ENCODE data around the gene BACE1-AS. TPM values are rescaled to one million over a fixed set of nuclear protein-coding genes. Genes with fewer than 3 reads are reported as not detected.
A peak's percentile ranks its signal among the peaks of the same experiment; 100 is the strongest.

BACE1-AS gene
- total and polyA plus RNA-seq, 2 of the 8 experiments (the other 6 are each of a cell fraction or from before 2014, with no cell fraction given): 14.9 to 17.4 TPM

GRCh38 chr11:117278347-117278746 is 12.8 kb upstream of the BACE1-AS start:
- Histone ChIP-seq H3K4me2 (ENCODE audit: insufficient read depth in 1 of 2, low read depth in 2 of 2, low read length in 2 of 2) (no peak overlapping the region), H3K4ac (replicated peaks; ENCODE audit: insufficient read length, low read depth, low read length) (no peak overlapping the region), H3K9me3 (ENCODE audit: insufficient read depth in 2 of 2, low read depth in 1 of 2, low read length in 1 of 2) (no peaks in the 10 kb centered on the region), H2BK12ac (ENCODE audit: low read depth, low read length) (no peak overlapping the region), H2BK120ac (replicated peaks; ENCODE audit: low read depth, low read length) (no peak overlapping the region), H3K36me3 (ENCODE audit: control insufficient read depth in 2 of 4, insufficient read depth in 4 of 4, low read length in 3 of 4) (peaks cover 14 to 28% (median 15%) of the 10 kb centered on the region in 4 experiments), H2BK15ac (ENCODE audit: low read length) (no peak overlapping the region), H3K79me1 (ENCODE audit: low read depth, low read length) (no peaks in the 10 kb centered on the region), H3K56ac (replicated peaks; ENCODE audit: insufficient read length, low read depth, low read length) (no peak overlapping the region), H4K91ac (replicated peaks; ENCODE audit: insufficient read length, low read length) (no peak overlapping the region), H3K4me1 (replicated peaks in 1 of 4; ENCODE audit: control insufficient read depth in 3 of 4, insufficient read depth in 4 of 4, low read length in 3 of 4) (no peaks in the 10 kb centered on the region), H3K4me3 (ENCODE audit: extremely low read depth in 1 of 4, insufficient read depth in 2 of 4, low read depth in 3 of 4, low read length in 4 of 4) (no peak overlapping the region), H3K27ac (ENCODE audit: low read depth, low read length) (no peak overlapping the region), H3K14ac (ENCODE audit: insufficient read length) (no peak overlapping the region), H2BK5ac (ENCODE audit: low read depth, low read length) (no peak overlapping the region), H4K5ac (ENCODE audit: insufficient read length, low read depth, low read length) (no peak overlapping the region), H2BK20ac (ENCODE audit: low read length) (no peak overlapping the region), H3K27me3 (replicated peaks in 1 of 4; ENCODE audit: control insufficient read depth in 3 of 4, extremely low read depth in 1 of 4, insufficient read depth in 3 of 4, low read length in 3 of 4) (no peaks in the 10 kb centered on the region), H4K20me1 (replicated peaks in 1 of 2; ENCODE audit: control insufficient read depth in 1 of 2, insufficient read depth in 2 of 2, low read length in 2 of 2) (no peaks in the 10 kb centered on the region), H2AK5ac (ENCODE audit: low read depth, low read length) (no peak overlapping the region), H3K79me2 (ENCODE audit: control insufficient read depth in 1 of 2, insufficient read depth in 2 of 2, low read length in 2 of 2) (no peaks in the 10 kb centered on the region), H4K8ac (ENCODE audit: extremely low read depth, insufficient read depth, low read length) (no peak overlapping the region), H3K23me2 (ENCODE audit: low read depth, low read length) (no peaks in the 10 kb centered on the region), H3K9ac (replicated peaks in 1 of 4; ENCODE audit: extremely low read depth in 1 of 4, low read depth in 3 of 4, low read length in 3 of 4) (peak overlapping the region in 1 of 4 experiments; percentile 22; a peak in 1 of 7 replicates), H3K18ac (ENCODE audit: extremely low read depth, low read length) (no peak overlapping the region), H2AFZ (ENCODE audit: low read length) (no peak overlapping the region), H3K23ac (ENCODE audit: insufficient read length) (no peak overlapping the region)
- TF ChIP-seq RNF2 (IDR thresholded peaks at IDR 0.05; ENCODE audit: borderline replicate concordance, low read depth, low read length, missing control alignments, poor library complexity, severe bottlenecking) (no peak), TAF7 (optimal IDR thresholded peaks at IDR 0.05; ENCODE audit: borderline replicate concordance, low read depth, low read length) (no peak)
- POLR2A ChIA-PET (ENCODE audit: partially characterized antibody): no interaction called here
- FAIRE-seq: no peak
- CTCF ChIA-PET (ENCODE audit: partially characterized antibody): no interaction called here
- no peak for DNase-seq (ENCODE audit: low read depth in 1 of 2, low spot score in 2 of 2)
- 87% methylated on average over 2 of the region's 2 CpGs; no CpG with 5 or more reads in 1 of the 2 experiments for WGBS, 2 experiments (ENCODE audit: extremely low coverage in 1 of 2, insufficient coverage in 1 of 2, insufficient read length in 1 of 2, insufficient replicate concordance in 2 of 2, low coverage in 1 of 2, low lambda C conversion rate in 2 of 2, missing lambda C conversion rate in 1 of 2)
